ENCODE measurements around the gene MYRIP. TPM values are rescaled to one million over a fixed set of nuclear protein-coding genes. Genes with fewer than 3 reads are reported as not detected.
"Not testable (repeated sequence)": the region's sequence is repeated elsewhere in the genome, so short reads cannot be mapped to it uniquely, and the experiment has no call there.

MYRIP gene
- total RNA-seq, 2 donors from 2014 or later, result 4.8 to 9.3 TPM

GRCh38 chr3:40022297-40022827, 213.0 kb downstream of the MYRIP start:
- TF ChIP-seq POLR2AphosphoS5 (IDR thresholded peaks at IDR 0.05) (no peak), POLR2A (IDR thresholded peaks at IDR 0.05) (no peak)
- TF ChIP-seq, protein P1, sequence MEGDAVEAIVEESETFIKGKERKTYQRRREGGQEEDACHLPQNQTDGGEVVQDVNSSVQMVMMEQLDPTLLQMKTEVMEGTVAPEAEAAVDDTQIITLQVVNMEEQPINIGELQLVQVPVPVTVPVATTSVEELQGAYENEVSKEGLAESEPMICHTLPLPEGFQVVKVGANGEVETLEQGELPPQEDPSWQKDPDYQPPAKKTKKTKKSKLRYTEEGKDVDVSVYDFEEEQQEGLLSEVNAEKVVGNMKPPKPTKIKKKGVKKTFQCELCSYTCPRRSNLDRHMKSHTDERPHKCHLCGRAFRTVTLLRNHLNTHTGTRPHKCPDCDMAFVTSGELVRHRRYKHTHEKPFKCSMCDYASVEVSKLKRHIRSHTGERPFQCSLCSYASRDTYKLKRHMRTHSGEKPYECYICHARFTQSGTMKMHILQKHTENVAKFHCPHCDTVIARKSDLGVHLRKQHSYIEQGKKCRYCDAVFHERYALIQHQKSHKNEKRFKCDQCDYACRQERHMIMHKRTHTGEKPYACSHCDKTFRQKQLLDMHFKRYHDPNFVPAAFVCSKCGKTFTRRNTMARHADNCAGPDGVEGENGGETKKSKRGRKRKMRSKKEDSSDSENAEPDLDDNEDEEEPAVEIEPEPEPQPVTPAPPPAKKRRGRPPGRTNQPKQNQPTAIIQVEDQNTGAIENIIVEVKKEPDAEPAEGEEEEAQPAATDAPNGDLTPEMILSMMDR (IDR thresholded peaks at IDR 0.05), result no peak
- WGBS, result 80% methylated on average over 4 of the region's 4 CpGs
- Histone ChIP-seq H3K4me1 (replicated peaks) (no peaks in the 10 kb centered on the region), H3K27ac (no peak overlapping the region), H3K9me3 (no peaks in the 10 kb centered on the region), H3K4me3 (no peak overlapping the region), H3K36me3 (no peaks in the 10 kb centered on the region), H3K27me3 (replicated peaks; ENCODE audit: insufficient read depth) (no peaks in the 10 kb centered on the region)
- intact Hi-C loops (cut with DNase I), result no loop called here
- no peak for DNase-seq (ENCODE audit: low spot score)

- no peak for DNase-seq (ENCODE audit: low spot score)
- Histone ChIP-seq H3K4me1 (replicated peaks) (no peaks in the 10 kb centered on the region), H3K36me3 (no peaks in the 10 kb centered on the region), H3K27me3 (replicated peaks; ENCODE audit: insufficient read depth) (no peaks in the 10 kb centered on the region), H3K9me3 (no peaks in the 10 kb centered on the region), H3K27ac (no peak overlapping the region), H3K4me3 (no peak overlapping the region)
- intact Hi-C loops (cut with DNase I), result no loop called here
- TF ChIP-seq, protein P1 (IDR thresholded peaks at IDR 0.05), result no peak
- TF ChIP-seq POLR2AphosphoS5 (IDR thresholded peaks at IDR 0.05), result no peak
- TF ChIP-seq POLR2A (IDR thresholded peaks at IDR 0.05), result no peak
- 92% methylated on average over 2 of the region's 2 CpGs for WGBS
Observed at GRCh38 chr3:40024526-40024925, 215.1 kb downstream of the MYRIP start.

- WGBS, result 91% methylated on average over 9 of the region's 9 CpGs
- H3K27ac ChIP-seq; H3K4me3 ChIP-seq; intact Hi-C loops (cut with DNase I); H3K27me3 ChIP-seq (replicated peaks; ENCODE audit: insufficient read depth); H3K36me3 ChIP-seq; DNase-seq (ENCODE audit: low spot score); H3K4me1 ChIP-seq (replicated peaks); H3K9me3 ChIP-seq: not testable (repeated sequence)
Observed at GRCh38 chr3:40025892-40026291, 216.5 kb downstream of the MYRIP start.

GRCh38 chr3:40035177-40035576, 225.8 kb downstream of the MYRIP start:
- Histone ChIP-seq H3K27me3 (replicated peaks; ENCODE audit: insufficient read depth) (no peaks in the 10 kb centered on the region), H3K4me3 (no peak overlapping the region), H3K9me3 (no peaks in the 10 kb centered on the region), H3K27ac (no peak overlapping the region), H3K4me1 (replicated peaks) (no peaks in the 10 kb centered on the region), H3K36me3 (no peaks in the 10 kb centered on the region)
- TF ChIP-seq, protein P1 (IDR thresholded peaks at IDR 0.05), result no peak
- TF ChIP-seq POLR2AphosphoS5 (IDR thresholded peaks at IDR 0.05) (no peak), POLR2A (IDR thresholded peaks at IDR 0.05) (no peak)
- no peak for DNase-seq (ENCODE audit: low spot score)
- WGBS, result 96% methylated on average over 4 of the region's 4 CpGs
- intact Hi-C loops (cut with DNase I), result no loop called here

DNA sequence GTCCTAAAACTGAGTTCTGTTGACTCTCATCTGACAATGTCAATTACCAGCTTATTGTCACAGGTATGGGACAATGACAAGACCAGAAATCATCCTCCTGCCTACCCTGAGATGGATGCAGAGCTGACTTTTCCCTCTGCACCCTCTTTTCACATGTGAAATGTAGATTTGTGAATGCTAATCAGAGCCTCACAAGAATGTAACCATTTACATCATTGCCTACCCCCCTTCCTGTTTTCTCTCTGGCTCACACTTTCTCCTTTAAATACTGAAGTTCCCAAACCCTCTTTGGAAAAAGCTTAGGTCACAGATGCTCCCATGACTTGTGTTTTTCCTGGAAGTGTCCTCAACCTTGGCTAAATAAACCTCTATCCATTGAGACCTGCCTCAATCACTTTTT, 228.2 kb downstream of the MYRIP start:
- Histone ChIP-seq H3K4me1 (replicated peaks) (no peaks in the 10 kb centered on the region), H3K27ac (no peak overlapping the region), H3K27me3 (replicated peaks; ENCODE audit: insufficient read depth) (no peaks in the 10 kb centered on the region), H3K36me3 (no peaks in the 10 kb centered on the region), H3K9me3 (no peaks in the 10 kb centered on the region), H3K4me3 (no peak overlapping the region)
- TF ChIP-seq POLR2A (IDR thresholded peaks at IDR 0.05) (no peak), POLR2AphosphoS5 (IDR thresholded peaks at IDR 0.05) (no peak)
- TF ChIP-seq, protein P1 (IDR thresholded peaks at IDR 0.05), result no peak
- DNase-seq (ENCODE audit: low spot score), result no peak
- intact Hi-C loops (cut with DNase I), result no loop called here
